Body of pancreas (tissue), 4 donors: Measurements from ENCODE around the gene GJA9. TPM values are rescaled to one million over a fixed set of nuclear protein-coding genes. Genes with fewer than 3 reads are reported as not detected.

ENCODE experiments used
- ATAC-seq: fragments of 150-250 bp; one replicate; pipeline ENCODE4 v1.9.1; 2016
- DNase-seq, 4 donors: peaks; one replicate each; pipeline ENCODE4 v3.0.0-alpha.2; 2019
- H3K27ac ChIP-seq, 4 donors: fragments of 200-600 bp; sonication (generic); 1 replicate in 3 of 4; 2 replicates in 1 of 4; pipeline versions ENCODE4 v1.5.1 to v1.6.1; 2016 to 2019; ENCODE audit warnings: mild to moderate bottlenecking in 1 of 4, mixed read lengths in 1 of 4, moderate library complexity in 1 of 4
- H3K27me3 ChIP-seq, 2 donors: fragments of 200-600 bp; sonication (generic); one replicate each; pipeline ENCODE4 v1.6.0; 2016; ENCODE audit warnings: mild to moderate bottlenecking in 1 of 2
- H3K36me3 ChIP-seq, 2 donors: fragments of 200-600 bp; sonication (generic); replicated peaks in 1 of 2; 2 replicates each; pipeline ENCODE4 v1.5.1; 2016; ENCODE audit warnings: low read depth in 2 of 2; ENCODE audit not compliant: insufficient read depth in 1 of 2
- H3K4me1 ChIP-seq: fragments of 200-600 bp; sonication (generic); one replicate; pipeline ENCODE4 v1.6.0; 2016
- H3K4me3 ChIP-seq, 2 donors: fragments of 200-600 bp; sonication (generic); 1 replicate in 1 of 2; 2 replicates in 1 of 2; pipeline ENCODE4 v1.5.1; 2016 to 2019
- H3K9me3 ChIP-seq, 3 donors: fragments of 200-600 bp; sonication (generic); 1 replicate in 2 of 3; 2 replicates in 1 of 3; pipeline ENCODE4 v1.5.1; 2016
- POLR2A ChIP-seq, 3 donors: fragments of 450-650 bp; IDR thresholded peaks; one replicate each; pipeline ENCODE4 v1.6.1; 2016; ENCODE audit warnings: antibody characterized with exemption in 3 of 3, mild to moderate bottlenecking in 2 of 3
- WGBS, 2 donors: methylation state at CpG; one replicate each; pipeline ENCODE4 v1.1.5; 2017; 5-methylcytosine and 5-hydroxymethylcytosine counted together
- intact Hi-C: fragments of 100-400 bp; cut with DNase I; formaldehyde crosslinking; loops from one replicate; pipeline ENCODE4 v1.15.1; 2023
- total RNA-seq, 2 donors: library from RNA; depleted of rRNA; stranded (reverse); fragments of >200 nt; gene quantifications; one replicate each; pipeline ENCODE4 v1.1.0, GENCODE V29; 2016
- TF ChIP-seq, protein P1 (sequence below), 7 experiments: fragments of 450-650 bp in 4 of 7; fragments of 200-600 bp in 3 of 7; sonication (generic) in 3 of 7; IDR thresholded peaks; one replicate each; pipeline ENCODE4 v1.5.1; 2016 to 2019; ENCODE audit warnings: antibody characterized with exemption in 7 of 7

Gene GJA9
- total RNA-seq, 2 donors from 2014 or later, result not detected

- no peak for ATAC-seq
- 62 to 68% methylated on average over 6 of the region's 6 CpGs for WGBS, 2 donors
- intact Hi-C loops, result loop anchor here (10.0 kb wide), 1 partner anchor 797 kb away; no protein-coding TSS in a partner anchor
- H3K27ac ChIP-seq, result no peak overlapping the region
- no peak overlapping the region for H3K4me3 ChIP-seq
- H3K27me3 ChIP-seq, result no peaks in the 10 kb centered on the region
- no peak for DNase-seq
- no peaks in the 10 kb centered on the region for H3K36me3 ChIP-seq
- TF ChIP-seq, protein P1, sequence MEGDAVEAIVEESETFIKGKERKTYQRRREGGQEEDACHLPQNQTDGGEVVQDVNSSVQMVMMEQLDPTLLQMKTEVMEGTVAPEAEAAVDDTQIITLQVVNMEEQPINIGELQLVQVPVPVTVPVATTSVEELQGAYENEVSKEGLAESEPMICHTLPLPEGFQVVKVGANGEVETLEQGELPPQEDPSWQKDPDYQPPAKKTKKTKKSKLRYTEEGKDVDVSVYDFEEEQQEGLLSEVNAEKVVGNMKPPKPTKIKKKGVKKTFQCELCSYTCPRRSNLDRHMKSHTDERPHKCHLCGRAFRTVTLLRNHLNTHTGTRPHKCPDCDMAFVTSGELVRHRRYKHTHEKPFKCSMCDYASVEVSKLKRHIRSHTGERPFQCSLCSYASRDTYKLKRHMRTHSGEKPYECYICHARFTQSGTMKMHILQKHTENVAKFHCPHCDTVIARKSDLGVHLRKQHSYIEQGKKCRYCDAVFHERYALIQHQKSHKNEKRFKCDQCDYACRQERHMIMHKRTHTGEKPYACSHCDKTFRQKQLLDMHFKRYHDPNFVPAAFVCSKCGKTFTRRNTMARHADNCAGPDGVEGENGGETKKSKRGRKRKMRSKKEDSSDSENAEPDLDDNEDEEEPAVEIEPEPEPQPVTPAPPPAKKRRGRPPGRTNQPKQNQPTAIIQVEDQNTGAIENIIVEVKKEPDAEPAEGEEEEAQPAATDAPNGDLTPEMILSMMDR (IDR thresholded peaks at IDR 0.05), result no peak
- TF ChIP-seq POLR2A (IDR thresholded peaks at IDR 0.05), result no peak
- H3K4me1 ChIP-seq, result no peaks in the 10 kb centered on the region
- no peaks in the 10 kb centered on the region for H3K9me3 ChIP-seq
Measured at GRCh38 chr1:38831731-38832369, 49.5 kb downstream of the GJA9 start.

- intact Hi-C loops, result no loop called here
- no peaks in the 10 kb centered on the region for H3K4me1 ChIP-seq
- ATAC-seq, result no peak
- no peaks in the 10 kb centered on the region for H3K27me3 ChIP-seq
- 0 to 18% methylated on average over 1 of the region's 1 CpG for WGBS, 2 donors
- no peak for DNase-seq
- no peaks in the 10 kb centered on the region for H3K36me3 ChIP-seq
- TF ChIP-seq, protein P1 (IDR thresholded peaks at IDR 0.05), result no peak
- no peaks in the 10 kb centered on the region for H3K9me3 ChIP-seq
- H3K27ac ChIP-seq, result no peak overlapping the region
- no peak overlapping the region for H3K4me3 ChIP-seq
Measured at GRCh38 chr1:38829368-38829767, 52.0 kb downstream of the GJA9 start.

GRCh38 chr1:38827318-38827717 is 54.1 kb downstream of the GJA9 start:
- 45 to 53% methylated on average over 2 of the region's 2 CpGs for WGBS, 2 donors

DNA sequence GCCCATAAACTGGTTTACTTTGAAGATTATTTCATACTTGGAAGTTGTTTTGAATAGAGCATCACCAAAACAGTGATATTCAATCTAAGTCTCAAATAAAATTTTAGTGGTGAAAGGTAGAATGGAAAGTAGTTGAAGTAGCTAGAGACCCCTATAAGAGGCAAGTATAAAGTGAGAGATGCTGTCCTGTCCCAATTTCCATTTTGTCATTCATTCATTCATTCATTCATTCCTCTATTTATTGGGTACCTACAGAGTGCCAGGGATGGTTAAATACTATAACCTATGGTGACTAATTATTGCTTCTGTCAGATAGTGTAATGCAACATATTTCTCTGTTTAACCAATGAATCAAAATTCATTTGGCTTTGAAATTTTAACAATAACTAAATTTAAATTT is 54.5 kb downstream of the GJA9 start:
- intact Hi-C loops, result no loop called here
- Histone ChIP-seq H3K27ac (no peak overlapping the region), H3K36me3 (no peaks in the 10 kb centered on the region), H3K4me1 (no peaks in the 10 kb centered on the region), H3K27me3 (no peaks in the 10 kb centered on the region), H3K9me3 (no peaks in the 10 kb centered on the region), H3K4me3 (no peak overlapping the region)
- TF ChIP-seq POLR2A (IDR thresholded peaks at IDR 0.05), result no peak
- TF ChIP-seq, protein P1 (IDR thresholded peaks at IDR 0.05), result no peak
- ATAC-seq (no peak), DNase-seq (no peak)

More at GRCh38 chr1:38827318-38827717, 54.1 kb downstream of the GJA9 start:
- no peak overlapping the region for H3K27ac ChIP-seq
- H3K36me3 ChIP-seq, result no peaks in the 10 kb centered on the region
- no peak for ATAC-seq
- no peak overlapping the region for H3K4me3 ChIP-seq
- DNase-seq, result no peak
- TF ChIP-seq POLR2A (IDR thresholded peaks at IDR 0.05), result no peak
- TF ChIP-seq, protein P1 (IDR thresholded peaks at IDR 0.05), result no peak
- H3K9me3 ChIP-seq, result no peaks in the 10 kb centered on the region
- H3K27me3 ChIP-seq, result no peaks in the 10 kb centered on the region
- H3K4me1 ChIP-seq, result no peaks in the 10 kb centered on the region
- intact Hi-C loops, result no loop called here

DNA sequence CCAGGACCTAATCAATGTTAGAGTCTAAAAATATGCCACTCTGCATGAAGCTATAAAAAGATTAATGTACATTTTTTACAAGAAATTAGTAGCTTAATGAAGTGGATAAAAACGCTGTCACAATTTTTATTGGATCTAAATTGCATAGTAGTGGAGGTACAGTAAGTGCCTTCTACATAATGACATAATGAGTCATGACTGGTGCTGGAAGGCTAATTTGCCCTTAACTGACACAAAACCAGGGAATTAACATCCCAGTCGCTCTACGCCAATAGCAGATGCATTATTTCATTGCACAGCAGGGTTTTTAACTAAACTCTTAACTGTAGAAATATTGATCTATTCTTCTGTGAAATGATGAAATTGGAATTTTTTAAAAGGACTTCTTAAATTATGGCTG is 55.1 kb downstream of the GJA9 start:
- intact Hi-C loops, result no loop called here
- H3K4me3 ChIP-seq, result no peak overlapping the region
- no peak for DNase-seq

More for the DNA sequence above, 55.1 kb downstream of the GJA9 start:
- Histone ChIP-seq H3K4me1 (no peaks in the 10 kb centered on the region), H3K36me3 (no peaks in the 10 kb centered on the region), H3K27ac (no peak overlapping the region), H3K9me3 (no peaks in the 10 kb centered on the region), H3K27me3 (no peaks in the 10 kb centered on the region)
- no peak for TF ChIP-seq POLR2A (IDR thresholded peaks at IDR 0.05)
- TF ChIP-seq, protein P1 (IDR thresholded peaks at IDR 0.05), result no peak
- WGBS, 2 donors, result 32 to 41% methylated on average over 3 of the region's 3 CpGs
- no peak for ATAC-seq
